Liver (tissue), 9 donors: Measurements from ENCODE around the gene LMX1B. TPM values are rescaled to one million over a fixed set of nuclear protein-coding genes. Genes with fewer than 3 reads are reported as not detected.

Source experiments
- DNase-seq: peaks from one replicate; pipeline ENCODE4 v3.0.0-alpha.2; 2017; ENCODE audit warnings: low spot score
- H3K27ac ChIP-seq, 2 donors: one replicate each; pipeline ENCODE4 v1.7.0; 2013; ENCODE audit warnings: inconsistent platforms in 2 of 2, low read length in 2 of 2, control low read depth in 1 of 2, low read depth in 1 of 2, mild to moderate bottlenecking in 1 of 2
- H3K27me3 ChIP-seq, 4 donors: one replicate each; pipeline versions ENCODE4 v1.6.1 to v1.7.0; 2013; ENCODE audit warnings: low read length in 3 of 4, inconsistent platforms in 1 of 4, mild to moderate bottlenecking in 1 of 4, moderate library complexity in 1 of 4; ENCODE audit not compliant: control insufficient read depth in 4 of 4, insufficient read depth in 4 of 4
- H3K36me3 ChIP-seq, 4 donors: one replicate each; pipeline versions ENCODE4 v1.6.1 to v1.7.0; 2013; ENCODE audit warnings: low read length in 3 of 4, mild to moderate bottlenecking in 3 of 4, low read depth in 1 of 4, moderate library complexity in 1 of 4; ENCODE audit not compliant: control insufficient read depth in 4 of 4, insufficient read depth in 3 of 4
- H3K4me1 ChIP-seq, 4 donors: one replicate each; pipeline versions ENCODE4 v1.6.1 to v1.7.0; 2013; ENCODE audit warnings: low read length in 3 of 4, mild to moderate bottlenecking in 3 of 4, moderate library complexity in 1 of 4; ENCODE audit not compliant: control insufficient read depth in 4 of 4, insufficient read depth in 4 of 4
- H3K4me3 ChIP-seq, 3 donors: one replicate each; pipeline versions ENCODE4 v1.6.1 to v1.7.0; 2013; ENCODE audit warnings: low read length in 3 of 3, control low read depth in 1 of 3, low read depth in 1 of 3, mild to moderate bottlenecking in 1 of 3
- H3K9ac ChIP-seq, 2 donors: one replicate each; pipeline ENCODE4 v1.7.0; 2013; ENCODE audit warnings: low read length in 2 of 2, mild to moderate bottlenecking in 2 of 2, moderate library complexity in 2 of 2, control low read depth in 1 of 2, low read depth in 1 of 2
- H3K9me3 ChIP-seq, 4 donors: one replicate each; pipeline versions ENCODE4 v1.6.1 to v1.7.0; 2013; ENCODE audit warnings: low read length in 3 of 4; ENCODE audit not compliant: control insufficient read depth in 4 of 4
- EGR1 ChIP-seq, 2 donors: IDR thresholded peaks; 2 replicates each; pipeline ENCODE4 v1.6.1; 2016 to 2018; ENCODE audit warnings: antibody characterized with exemption in 2 of 2, low read depth in 2 of 2
- HNF4G ChIP-seq: IDR thresholded peaks from 2 replicates; pipeline ENCODE4 v1.6.1; 2016; ENCODE audit warnings: antibody characterized with exemption
- RAD21 ChIP-seq, 2 donors: IDR thresholded peaks; 2 replicates each; pipeline ENCODE4 v1.6.1; 2016; ENCODE audit warnings: antibody characterized with exemption in 2 of 2, mild to moderate bottlenecking in 2 of 2
- RXRA ChIP-seq, 2 donors: IDR thresholded peaks; 2 replicates each; pipeline ENCODE4 v1.6.1; 2017 to 2018; ENCODE audit warnings: antibody characterized with exemption in 2 of 2, mild to moderate bottlenecking in 1 of 2
- SP1 ChIP-seq: IDR thresholded peaks from 2 replicates; pipeline ENCODE4 v1.6.1; 2018; ENCODE audit warnings: antibody characterized with exemption, mild to moderate bottlenecking
- TAF1 ChIP-seq: conservative IDR thresholded peaks from 2 replicates; pipeline ENCODE4 v1.6.1; 2016; ENCODE audit warnings: antibody characterized with exemption, mild to moderate bottlenecking
- YY1 ChIP-seq: IDR thresholded peaks from 2 replicates; pipeline ENCODE4 v1.6.1; 2016; ENCODE audit warnings: antibody characterized with exemption, mild to moderate bottlenecking
- WGBS: extraction: QIAGEN DNeasy Blood & Tissue Kit; methylation state at CpG from one replicate; pipeline ENCODE4 v1.1.7; 2013; 5-methylcytosine and 5-hydroxymethylcytosine counted together
- polyA plus RNA-seq, 2 donors: library from polyadenylated mRNA; stranded (reverse) in 1 of 2; unstranded in 1 of 2; fragments of 200-250 nt in 1 of 2; fragments of >200 nt in 1 of 2; fragmentation: Nextera tagmentation in 1 of 2; extraction: Ambion mirVana in 1 of 2; gene quantifications; one replicate each; pipeline versions ENCODE4 v1.2.1 to v1.2.3, GENCODE V29; 2013 to 2015
- total RNA-seq, 2 donors: library from RNA; depleted of rRNA; stranded (reverse); fragments of >200 nt; gene quantifications; one replicate each; pipeline ENCODE4 v1.2.3, GENCODE V29; 2014
- TF ChIP-seq, protein P1 (sequence below): IDR thresholded peaks from 2 replicates; pipeline ENCODE4 v1.6.1; 2016; ENCODE audit warnings: antibody characterized with exemption
- TF ChIP-seq, protein P2 (sequence below): fragments of 150-350 bp; IDR thresholded peaks from 2 replicates; pipeline ENCODE4 v1.5.1; 2017; ENCODE audit warnings: improper control_type of control experiment, low read depth, low read length; ENCODE audit not compliant: missing input control
- TF ChIP-seq, protein P3 (sequence below): IDR thresholded peaks from 2 replicates; pipeline ENCODE4 v1.6.1; 2016; ENCODE audit warnings: antibody characterized with exemption
- TF ChIP-seq, protein P4 (sequence below): IDR thresholded peaks from 2 replicates; pipeline ENCODE4 v1.6.1; 2016; ENCODE audit warnings: antibody characterized with exemption, mild to moderate bottlenecking
- TF ChIP-seq, protein P5 (sequence below): IDR thresholded peaks from 2 replicates; pipeline ENCODE4 v1.6.1; 2016; ENCODE audit warnings: antibody characterized with exemption
- donor health status: healthy.
- donor health status: healthy.
- donor health status: healthy.
- donor health status: healthy.
- donor health status: healthy.

The LMX1B gene
- total and polyA plus RNA-seq, 4 donors = not detected

DNA sequence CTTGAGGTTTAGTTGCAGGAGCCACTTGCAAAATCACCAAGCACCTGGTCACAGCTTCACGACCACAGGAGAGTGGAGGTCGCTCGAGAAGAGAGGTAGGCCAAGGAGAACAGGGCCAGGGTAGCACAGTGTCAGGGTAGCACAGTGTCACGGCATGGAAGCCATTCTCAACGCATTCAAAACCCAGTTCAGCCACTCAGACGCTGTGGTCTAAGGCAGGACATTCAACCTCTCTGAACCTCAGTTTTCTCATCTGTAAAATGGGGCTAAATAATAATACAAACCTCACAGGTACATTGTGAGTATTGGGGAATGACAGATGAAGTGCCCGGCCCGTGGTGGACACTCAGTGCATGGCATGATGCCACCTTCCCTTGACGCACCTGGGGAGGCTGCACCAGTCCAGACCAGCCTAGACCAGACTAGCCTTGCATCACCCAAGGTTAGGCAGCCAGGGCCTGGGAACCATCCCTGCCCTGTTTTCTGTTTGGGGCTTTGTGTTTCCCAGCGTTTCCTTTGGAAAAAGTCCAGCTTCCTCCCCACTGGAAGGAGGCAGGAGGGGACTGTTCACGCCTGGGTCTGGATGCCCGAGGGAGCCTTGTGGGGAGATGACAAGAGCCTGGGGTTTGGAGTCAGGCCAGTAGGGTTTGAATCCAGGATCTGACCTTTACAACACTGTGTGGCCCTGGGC lies 7.8 kb upstream of the LMX1B start:
- H3K9me3 ChIP-seq = peaks cover 0 to 8% (median 0%) of the 10 kb centered on the region in 4 donors
- WGBS = 76% methylated on average over 12 of the region's 12 CpGs
- H3K36me3 ChIP-seq = no peaks in the 10 kb centered on the region
- no peak for DNase-seq
- peaks cover 4 to 18% (median 10%) of the 10 kb centered on the region in 4 donors for H3K27me3 ChIP-seq
- H3K9ac ChIP-seq = no peak overlapping the region
- no peak for TF ChIP-seq YY1
- TF ChIP-seq HNF4G = no peak
- no peak for TF ChIP-seq EGR1 (IDR thresholded peaks at IDR 0.05; ENCODE audit: low read depth in 2 of 2)
- TF ChIP-seq, protein P1, sequence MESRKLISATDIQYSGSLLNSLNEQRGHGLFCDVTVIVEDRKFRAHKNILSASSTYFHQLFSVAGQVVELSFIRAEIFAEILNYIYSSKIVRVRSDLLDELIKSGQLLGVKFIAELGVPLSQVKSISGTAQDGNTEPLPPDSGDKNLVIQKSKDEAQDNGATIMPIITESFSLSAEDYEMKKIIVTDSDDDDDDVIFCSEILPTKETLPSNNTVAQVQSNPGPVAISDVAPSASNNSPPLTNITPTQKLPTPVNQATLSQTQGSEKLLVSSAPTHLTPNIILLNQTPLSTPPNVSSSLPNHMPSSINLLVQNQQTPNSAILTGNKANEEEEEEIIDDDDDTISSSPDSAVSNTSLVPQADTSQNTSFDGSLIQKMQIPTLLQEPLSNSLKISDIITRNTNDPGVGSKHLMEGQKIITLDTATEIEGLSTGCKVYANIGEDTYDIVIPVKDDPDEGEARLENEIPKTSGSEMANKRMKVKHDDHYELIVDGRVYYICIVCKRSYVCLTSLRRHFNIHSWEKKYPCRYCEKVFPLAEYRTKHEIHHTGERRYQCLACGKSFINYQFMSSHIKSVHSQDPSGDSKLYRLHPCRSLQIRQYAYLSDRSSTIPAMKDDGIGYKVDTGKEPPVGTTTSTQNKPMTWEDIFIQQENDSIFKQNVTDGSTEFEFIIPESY = no peak
- no peak for TF ChIP-seq TAF1
- H3K4me3 ChIP-seq = no peak overlapping the region
- H3K27ac ChIP-seq = no peak overlapping the region
- H3K4me1 ChIP-seq = peaks cover 0 to 10% (median 5%) of the 10 kb centered on the region in 4 donors

DNA sequence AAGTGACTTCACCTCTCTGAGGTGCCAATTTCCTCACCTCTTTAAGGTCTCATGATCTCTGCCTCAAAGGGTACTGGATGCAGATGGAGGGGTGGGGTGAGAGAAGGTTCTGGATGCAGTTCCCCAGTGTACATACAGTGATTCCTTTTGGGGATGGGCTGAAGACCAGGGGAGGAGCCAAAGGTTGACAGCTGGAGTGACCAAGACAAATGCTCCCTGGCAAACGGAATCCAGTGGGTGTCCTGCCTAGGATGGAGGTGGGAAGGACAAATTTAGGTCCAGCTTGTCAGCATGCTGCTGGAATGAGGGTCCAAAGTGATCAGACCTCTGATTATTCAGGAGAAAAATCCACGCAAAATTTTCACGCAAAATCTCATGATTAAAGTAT lies 7.3 kb upstream of the LMX1B start:
- Histone ChIP-seq H3K27me3 (peaks cover 4 to 14% (median 11%) of the 10 kb centered on the region in 4 donors), H3K36me3 (no peaks in the 10 kb centered on the region), H3K9me3 (peaks cover 0 to 2% (median 0%) of the 10 kb centered on the region in 4 donors), H3K4me3 (no peak overlapping the region), H3K4me1 (peaks cover 0 to 15% (median 10%) of the 10 kb centered on the region in 4 donors), H3K9ac (no peak overlapping the region), H3K27ac (no peak overlapping the region)
- no peak for DNase-seq
- 57% methylated on average over 3 of the region's 3 CpGs for WGBS
- TF ChIP-seq, protein P1 = no peak
- TF ChIP-seq EGR1 (IDR thresholded peaks at IDR 0.05; ENCODE audit: low read depth in 2 of 2) (no peak), YY1 (no peak), SP1 (no peak), TAF1 (no peak), RAD21 (IDR thresholded peaks at IDR 0.05) (no peak), RXRA (IDR thresholded peaks at IDR 0.05) (no peak)
- TF ChIP-seq, protein P2, sequence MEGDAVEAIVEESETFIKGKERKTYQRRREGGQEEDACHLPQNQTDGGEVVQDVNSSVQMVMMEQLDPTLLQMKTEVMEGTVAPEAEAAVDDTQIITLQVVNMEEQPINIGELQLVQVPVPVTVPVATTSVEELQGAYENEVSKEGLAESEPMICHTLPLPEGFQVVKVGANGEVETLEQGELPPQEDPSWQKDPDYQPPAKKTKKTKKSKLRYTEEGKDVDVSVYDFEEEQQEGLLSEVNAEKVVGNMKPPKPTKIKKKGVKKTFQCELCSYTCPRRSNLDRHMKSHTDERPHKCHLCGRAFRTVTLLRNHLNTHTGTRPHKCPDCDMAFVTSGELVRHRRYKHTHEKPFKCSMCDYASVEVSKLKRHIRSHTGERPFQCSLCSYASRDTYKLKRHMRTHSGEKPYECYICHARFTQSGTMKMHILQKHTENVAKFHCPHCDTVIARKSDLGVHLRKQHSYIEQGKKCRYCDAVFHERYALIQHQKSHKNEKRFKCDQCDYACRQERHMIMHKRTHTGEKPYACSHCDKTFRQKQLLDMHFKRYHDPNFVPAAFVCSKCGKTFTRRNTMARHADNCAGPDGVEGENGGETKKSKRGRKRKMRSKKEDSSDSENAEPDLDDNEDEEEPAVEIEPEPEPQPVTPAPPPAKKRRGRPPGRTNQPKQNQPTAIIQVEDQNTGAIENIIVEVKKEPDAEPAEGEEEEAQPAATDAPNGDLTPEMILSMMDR = no peak
- TF ChIP-seq, protein P3, sequence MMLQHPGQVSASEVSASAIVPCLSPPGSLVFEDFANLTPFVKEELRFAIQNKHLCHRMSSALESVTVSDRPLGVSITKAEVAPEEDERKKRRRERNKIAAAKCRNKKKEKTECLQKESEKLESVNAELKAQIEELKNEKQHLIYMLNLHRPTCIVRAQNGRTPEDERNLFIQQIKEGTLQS = no peak
- TF ChIP-seq, protein P4, sequence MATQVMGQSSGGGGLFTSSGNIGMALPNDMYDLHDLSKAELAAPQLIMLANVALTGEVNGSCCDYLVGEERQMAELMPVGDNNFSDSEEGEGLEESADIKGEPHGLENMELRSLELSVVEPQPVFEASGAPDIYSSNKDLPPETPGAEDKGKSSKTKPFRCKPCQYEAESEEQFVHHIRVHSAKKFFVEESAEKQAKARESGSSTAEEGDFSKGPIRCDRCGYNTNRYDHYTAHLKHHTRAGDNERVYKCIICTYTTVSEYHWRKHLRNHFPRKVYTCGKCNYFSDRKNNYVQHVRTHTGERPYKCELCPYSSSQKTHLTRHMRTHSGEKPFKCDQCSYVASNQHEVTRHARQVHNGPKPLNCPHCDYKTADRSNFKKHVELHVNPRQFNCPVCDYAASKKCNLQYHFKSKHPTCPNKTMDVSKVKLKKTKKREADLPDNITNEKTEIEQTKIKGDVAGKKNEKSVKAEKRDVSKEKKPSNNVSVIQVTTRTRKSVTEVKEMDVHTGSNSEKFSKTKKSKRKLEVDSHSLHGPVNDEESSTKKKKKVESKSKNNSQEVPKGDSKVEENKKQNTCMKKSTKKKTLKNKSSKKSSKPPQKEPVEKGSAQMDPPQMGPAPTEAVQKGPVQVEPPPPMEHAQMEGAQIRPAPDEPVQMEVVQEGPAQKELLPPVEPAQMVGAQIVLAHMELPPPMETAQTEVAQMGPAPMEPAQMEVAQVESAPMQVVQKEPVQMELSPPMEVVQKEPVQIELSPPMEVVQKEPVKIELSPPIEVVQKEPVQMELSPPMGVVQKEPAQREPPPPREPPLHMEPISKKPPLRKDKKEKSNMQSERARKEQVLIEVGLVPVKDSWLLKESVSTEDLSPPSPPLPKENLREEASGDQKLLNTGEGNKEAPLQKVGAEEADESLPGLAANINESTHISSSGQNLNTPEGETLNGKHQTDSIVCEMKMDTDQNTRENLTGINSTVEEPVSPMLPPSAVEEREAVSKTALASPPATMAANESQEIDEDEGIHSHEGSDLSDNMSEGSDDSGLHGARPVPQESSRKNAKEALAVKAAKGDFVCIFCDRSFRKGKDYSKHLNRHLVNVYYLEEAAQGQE = no peak
- TF ChIP-seq, protein P5, sequence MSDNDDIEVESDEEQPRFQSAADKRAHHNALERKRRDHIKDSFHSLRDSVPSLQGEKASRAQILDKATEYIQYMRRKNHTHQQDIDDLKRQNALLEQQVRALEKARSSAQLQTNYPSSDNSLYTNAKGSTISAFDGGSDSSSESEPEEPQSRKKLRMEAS = no peak
